Chondrocyte (in vitro differentiated cells): ENCODE results near the gene PSG6. TPM values are rescaled to one million over a fixed set of nuclear protein-coding genes. Genes with fewer than 3 reads are reported as not detected.
"Not testable (repeated sequence)": the region's sequence is repeated elsewhere in the genome, so short reads cannot be mapped to it uniquely, and the experiment has no call there.

ENCODE experiments used
- DNase-seq: peaks from one replicate; pipeline ENCODE4 v3.0.0; 2021; ENCODE audit warnings: mixed read lengths, low spot score
- H3K27ac Mint-ChIP-seq: one replicate; pipeline ENCODE4 v1.8.0; 2021; ENCODE audit warnings: mild to moderate bottlenecking, moderate library complexity, mixed read lengths; ENCODE audit not compliant: unreplicated experiment
- H3K27me3 Mint-ChIP-seq: 2 replicates; pipeline ENCODE4 v1.8.0; 2021; ENCODE audit warnings: low read depth, mixed read lengths
- H3K36me3 Mint-ChIP-seq: 2 replicates; pipeline ENCODE4 v1.8.0; 2021; ENCODE audit warnings: low read depth, mixed read lengths
- H3K4me1 Mint-ChIP-seq: 2 replicates; pipeline ENCODE4 v1.8.0; 2021; ENCODE audit warnings: low read depth, mild to moderate bottlenecking, mixed read lengths
- H3K4me3 Mint-ChIP-seq: one replicate; pipeline ENCODE4 v1.8.0; 2021; ENCODE audit warnings: mild to moderate bottlenecking, moderate library complexity, mixed read lengths; ENCODE audit not compliant: unreplicated experiment
- H3K9me3 Mint-ChIP-seq: 2 replicates; pipeline ENCODE4 v1.8.0; 2021; ENCODE audit warnings: low read depth, mixed read lengths
- total RNA-seq: library from RNA; stranded (reverse); gene quantifications from 3 replicates; pipeline ENCODE4 v1.2.1, GENCODE V29; 2021
- TF ChIP-seq, protein P1 (sequence below): fragments of 200-600 bp; sonication (generic); IDR thresholded peaks from 2 replicates; pipeline ENCODE4 v1.5.0; 2021; ENCODE audit warnings: antibody characterized with exemption, mild to moderate bottlenecking, moderate library complexity

The PSG6 gene
- total RNA-seq, 1 donor from 2014 or later: not detected

DNA sequence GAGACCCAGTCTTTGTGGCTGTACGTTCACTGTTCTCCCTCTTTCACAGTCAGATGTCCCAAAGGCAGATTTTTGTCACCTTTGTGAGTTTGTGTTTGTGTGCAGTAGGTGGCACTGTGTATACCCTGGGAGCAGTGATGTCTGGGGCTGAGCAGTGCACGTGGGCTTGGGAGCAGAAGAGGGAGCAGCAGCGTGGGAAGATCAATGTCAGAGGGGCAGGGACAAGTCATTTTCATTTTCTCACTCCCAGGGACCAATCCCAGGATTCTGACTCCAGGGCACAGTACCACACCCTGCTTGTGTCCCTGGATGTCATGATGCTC, 2.0 kb upstream of the PSG6 start:
- TF ChIP-seq, protein P1, sequence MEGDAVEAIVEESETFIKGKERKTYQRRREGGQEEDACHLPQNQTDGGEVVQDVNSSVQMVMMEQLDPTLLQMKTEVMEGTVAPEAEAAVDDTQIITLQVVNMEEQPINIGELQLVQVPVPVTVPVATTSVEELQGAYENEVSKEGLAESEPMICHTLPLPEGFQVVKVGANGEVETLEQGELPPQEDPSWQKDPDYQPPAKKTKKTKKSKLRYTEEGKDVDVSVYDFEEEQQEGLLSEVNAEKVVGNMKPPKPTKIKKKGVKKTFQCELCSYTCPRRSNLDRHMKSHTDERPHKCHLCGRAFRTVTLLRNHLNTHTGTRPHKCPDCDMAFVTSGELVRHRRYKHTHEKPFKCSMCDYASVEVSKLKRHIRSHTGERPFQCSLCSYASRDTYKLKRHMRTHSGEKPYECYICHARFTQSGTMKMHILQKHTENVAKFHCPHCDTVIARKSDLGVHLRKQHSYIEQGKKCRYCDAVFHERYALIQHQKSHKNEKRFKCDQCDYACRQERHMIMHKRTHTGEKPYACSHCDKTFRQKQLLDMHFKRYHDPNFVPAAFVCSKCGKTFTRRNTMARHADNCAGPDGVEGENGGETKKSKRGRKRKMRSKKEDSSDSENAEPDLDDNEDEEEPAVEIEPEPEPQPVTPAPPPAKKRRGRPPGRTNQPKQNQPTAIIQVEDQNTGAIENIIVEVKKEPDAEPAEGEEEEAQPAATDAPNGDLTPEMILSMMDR: no peak
- no peak overlapping the region for H3K4me3 Mint-ChIP-seq
- no peaks in the 10 kb centered on the region for H3K27me3 Mint-ChIP-seq
- H3K36me3 Mint-ChIP-seq: no peaks in the 10 kb centered on the region
- peaks cover 54% of the 10 kb centered on the region for H3K9me3 Mint-ChIP-seq
- DNase-seq: no peak
- no peaks in the 10 kb centered on the region for H3K4me1 Mint-ChIP-seq
- H3K27ac Mint-ChIP-seq: no peak overlapping the region

DNA sequence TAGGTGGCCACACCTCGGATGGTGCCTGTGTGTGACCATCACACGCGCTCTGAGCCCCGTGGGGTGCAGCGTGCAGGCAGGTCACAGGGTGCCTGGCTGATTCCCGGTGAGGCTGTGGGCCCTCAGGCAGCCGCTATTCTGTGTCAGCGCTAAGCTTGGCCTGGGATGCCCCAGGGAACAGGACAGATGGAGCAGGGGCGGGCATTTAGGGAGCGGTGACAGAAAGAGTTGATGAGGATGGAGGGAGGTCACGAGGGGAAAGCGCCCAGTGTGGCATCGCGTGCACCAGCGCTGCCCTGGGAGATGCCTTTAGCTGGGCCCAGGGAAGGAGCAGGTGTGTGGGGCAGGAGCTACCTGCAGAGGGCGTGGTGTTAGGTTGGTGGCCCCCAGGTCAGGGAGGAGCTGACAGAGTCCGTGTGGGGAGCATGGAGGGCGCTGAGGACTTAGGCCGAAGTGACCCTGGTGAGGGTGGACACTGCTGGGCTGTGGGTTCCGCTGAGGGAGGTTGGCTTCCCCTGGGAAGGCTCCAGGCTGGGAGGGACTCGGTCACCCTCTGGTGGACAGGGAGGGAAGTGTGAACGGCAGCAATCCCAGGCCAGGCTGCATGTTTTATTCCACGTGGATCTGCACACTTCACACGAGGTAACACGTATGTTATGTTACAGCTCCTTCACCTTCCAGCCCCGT, 1.5 kb upstream of the PSG6 start:
- not testable (repeated sequence) for H3K4me3 Mint-ChIP-seq, H3K4me1 Mint-ChIP-seq, H3K27ac Mint-ChIP-seq, DNase-seq, H3K27me3 Mint-ChIP-seq, H3K36me3 Mint-ChIP-seq
- H3K9me3 Mint-ChIP-seq: peaks cover 54% of the 10 kb centered on the region
- TF ChIP-seq, protein P1: peak; percentile 9

DNA sequence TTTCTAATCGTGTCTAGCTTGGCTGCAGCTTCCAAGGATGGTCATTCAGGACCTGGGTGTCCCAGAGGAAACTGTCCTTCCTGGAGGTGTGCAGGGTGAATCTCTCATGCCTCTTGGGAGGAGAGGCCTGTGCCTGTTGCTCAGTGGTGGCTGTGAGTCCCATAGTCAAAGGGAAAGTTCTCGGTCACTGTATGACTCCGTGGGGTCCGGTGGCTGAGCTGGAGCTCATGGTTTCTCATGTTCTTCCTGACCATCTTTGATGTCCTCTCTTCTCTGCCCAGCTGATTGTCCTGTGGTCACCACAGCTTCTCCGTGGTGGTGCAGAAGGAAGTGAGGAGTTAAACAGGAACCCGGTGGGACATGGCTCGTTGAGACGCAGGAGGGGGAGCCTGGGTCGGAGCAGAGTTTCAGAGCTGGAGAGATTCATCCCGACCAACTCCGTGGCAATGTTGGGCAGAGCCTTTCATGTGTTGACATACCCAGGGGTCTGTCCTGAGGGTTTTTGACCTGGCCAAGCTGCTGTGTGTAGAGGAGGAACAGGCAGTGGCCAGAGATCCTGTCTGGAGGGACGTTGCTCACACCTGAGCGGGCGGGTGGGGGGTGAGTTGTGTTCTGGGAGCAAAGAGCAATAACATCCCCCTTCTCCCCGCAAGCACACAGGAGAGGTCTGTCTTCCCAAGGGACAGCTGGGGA, 829 bp upstream of the PSG6 start:
- not testable (repeated sequence) for H3K27ac Mint-ChIP-seq, H3K36me3 Mint-ChIP-seq
- peaks cover 53% of the 10 kb centered on the region for H3K9me3 Mint-ChIP-seq

DNA sequence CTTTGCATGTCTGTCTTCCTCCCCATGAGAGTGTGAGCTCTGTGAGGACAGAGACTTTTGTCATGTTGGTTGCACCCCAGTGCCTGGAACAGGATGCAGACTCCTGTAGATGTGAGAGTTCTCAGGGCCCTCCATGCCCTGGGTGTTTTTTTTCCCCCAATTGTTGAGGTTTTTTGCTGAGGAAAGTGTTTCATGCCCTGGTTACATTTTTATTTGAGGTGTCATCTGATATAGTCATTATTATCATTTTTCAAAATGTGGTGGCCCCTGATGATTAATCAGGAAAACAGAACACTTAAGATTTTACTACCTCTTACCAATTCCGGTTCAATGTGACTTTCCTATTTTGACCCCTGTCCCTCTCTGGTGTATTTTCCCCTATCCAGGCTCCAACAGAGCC, 763 bp downstream of the PSG6 start:
- peaks cover 48% of the 10 kb centered on the region for H3K9me3 Mint-ChIP-seq
- not testable (repeated sequence) for H3K27me3 Mint-ChIP-seq, H3K4me3 Mint-ChIP-seq, DNase-seq, H3K36me3 Mint-ChIP-seq, H3K27ac Mint-ChIP-seq, H3K4me1 Mint-ChIP-seq

More for the DNA sequence above, 829 bp upstream of the PSG6 start:
- not testable (repeated sequence) for H3K4me3 Mint-ChIP-seq, H3K4me1 Mint-ChIP-seq, DNase-seq, H3K27me3 Mint-ChIP-seq

DNA sequence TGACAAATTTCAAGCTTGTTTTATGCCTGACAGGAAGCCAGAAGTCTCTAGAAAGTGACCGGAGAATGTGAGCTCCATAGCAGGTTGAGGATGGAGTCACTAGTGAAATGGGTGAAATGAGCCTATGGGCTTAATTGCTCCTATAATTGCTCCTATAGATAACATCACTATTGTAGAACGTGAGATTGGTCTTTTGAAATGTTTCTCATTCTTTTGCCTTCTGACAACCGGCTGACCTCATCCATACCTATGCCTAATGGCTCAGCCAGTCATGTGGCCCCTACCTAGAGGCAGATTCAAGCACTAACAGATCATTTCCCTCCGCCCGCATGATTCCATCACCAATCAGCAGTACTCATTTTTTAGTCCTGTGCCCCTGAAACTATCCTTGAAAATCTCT, 4.2 kb downstream of the PSG6 start:
- H3K36me3 Mint-ChIP-seq, H3K4me3 Mint-ChIP-seq, DNase-seq, H3K27ac Mint-ChIP-seq, H3K27me3 Mint-ChIP-seq, H3K4me1 Mint-ChIP-seq: not testable (repeated sequence)
- peaks cover 59% of the 10 kb centered on the region for H3K9me3 Mint-ChIP-seq

DNA sequence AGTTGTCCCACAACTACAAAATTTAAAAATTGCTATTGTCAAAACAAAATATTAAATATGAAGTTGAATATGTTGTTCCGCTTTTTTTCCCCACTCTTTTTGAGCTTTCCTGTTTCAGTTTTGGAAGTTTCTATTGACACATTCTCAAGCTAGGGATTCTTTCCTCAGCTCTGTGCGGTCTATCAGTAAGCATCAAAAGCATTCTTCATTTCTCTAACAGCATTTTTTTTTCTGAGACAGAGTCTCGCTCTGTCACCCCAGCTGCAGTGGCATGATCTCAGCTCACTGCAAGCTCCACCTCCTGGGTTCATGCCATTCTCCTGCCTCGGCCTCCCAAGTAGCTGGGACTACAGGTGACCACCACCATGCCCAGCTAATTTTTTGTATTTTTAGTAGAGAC, 4.8 kb downstream of the PSG6 start:
- H3K9me3 Mint-ChIP-seq: peaks cover 59% of the 10 kb centered on the region
- not testable (repeated sequence) for H3K4me1 Mint-ChIP-seq, H3K36me3 Mint-ChIP-seq, H3K27me3 Mint-ChIP-seq, H3K27ac Mint-ChIP-seq, H3K4me3 Mint-ChIP-seq, DNase-seq

DNA sequence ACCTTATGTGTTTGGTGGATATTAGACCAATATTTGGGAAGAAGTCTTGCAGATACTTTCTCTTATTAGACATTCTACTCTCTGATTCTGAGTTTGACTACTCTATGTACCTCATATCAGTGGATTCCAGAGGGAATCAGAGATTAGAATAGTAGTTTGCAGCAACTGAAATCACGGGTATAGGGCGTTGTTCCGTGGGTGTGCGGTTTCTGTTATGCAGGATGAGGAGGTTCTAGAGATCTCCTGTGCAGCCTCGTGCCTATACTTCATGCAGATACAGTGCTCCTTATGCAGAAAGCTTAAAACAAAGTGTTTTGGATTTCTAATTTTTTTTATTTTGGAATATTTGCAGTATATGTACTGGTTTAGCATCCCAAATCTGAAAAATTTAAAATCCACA, 6.0 kb downstream of the PSG6 start:
- peaks cover 55% of the 10 kb centered on the region for H3K9me3 Mint-ChIP-seq
- not testable (repeated sequence) for DNase-seq, H3K27ac Mint-ChIP-seq, H3K36me3 Mint-ChIP-seq, H3K4me1 Mint-ChIP-seq, H3K4me3 Mint-ChIP-seq, H3K27me3 Mint-ChIP-seq

DNA sequence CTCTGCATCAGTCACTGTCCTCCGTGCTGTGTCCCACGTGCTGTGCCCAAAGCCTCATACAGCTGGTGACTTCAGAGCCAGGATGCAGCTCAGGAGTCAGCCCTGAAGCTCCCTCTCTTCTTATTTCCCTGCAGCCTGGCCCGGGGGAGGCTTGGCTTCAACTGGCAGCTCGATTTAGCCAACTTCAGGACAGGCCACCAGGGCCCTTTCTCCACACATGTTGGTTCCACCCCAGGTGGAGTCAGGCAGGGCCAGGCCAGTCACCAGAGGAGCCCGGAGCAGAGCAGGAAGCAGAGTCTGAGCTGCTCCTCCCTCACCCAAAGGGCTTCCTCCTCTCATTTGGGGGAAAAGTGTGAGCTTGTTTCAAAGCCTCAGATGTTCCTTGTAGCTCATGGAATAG, 11.5 kb downstream of the PSG6 start:
- peaks cover 57% of the 10 kb centered on the region for H3K9me3 Mint-ChIP-seq
- H3K4me3 Mint-ChIP-seq, H3K36me3 Mint-ChIP-seq, H3K4me1 Mint-ChIP-seq, DNase-seq, H3K27me3 Mint-ChIP-seq, H3K27ac Mint-ChIP-seq: not testable (repeated sequence)

DNA sequence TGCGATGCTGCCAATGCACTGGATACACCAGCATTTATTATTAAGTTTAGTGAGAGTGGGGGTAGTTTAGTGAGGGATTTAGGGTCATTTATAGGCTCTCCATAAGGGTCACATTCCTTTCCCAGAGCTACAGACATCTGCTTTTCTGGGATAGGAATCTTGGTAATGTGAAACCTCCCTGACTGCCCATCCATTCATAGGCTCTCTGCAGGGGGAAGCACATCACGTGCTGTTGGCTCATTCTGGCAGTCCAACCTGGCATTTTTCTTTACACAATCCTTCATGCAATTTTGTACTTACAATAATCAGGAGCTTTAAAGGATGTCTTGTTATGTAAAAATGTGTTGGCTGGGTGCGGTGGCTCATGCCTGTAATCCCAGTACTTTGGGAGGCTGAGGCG, 17.1 kb downstream of the PSG6 start:
- DNase-seq, H3K36me3 Mint-ChIP-seq, H3K27me3 Mint-ChIP-seq, H3K4me1 Mint-ChIP-seq, H3K4me3 Mint-ChIP-seq, H3K27ac Mint-ChIP-seq: not testable (repeated sequence)
- H3K9me3 Mint-ChIP-seq: peaks cover 54% of the 10 kb centered on the region

DNA sequence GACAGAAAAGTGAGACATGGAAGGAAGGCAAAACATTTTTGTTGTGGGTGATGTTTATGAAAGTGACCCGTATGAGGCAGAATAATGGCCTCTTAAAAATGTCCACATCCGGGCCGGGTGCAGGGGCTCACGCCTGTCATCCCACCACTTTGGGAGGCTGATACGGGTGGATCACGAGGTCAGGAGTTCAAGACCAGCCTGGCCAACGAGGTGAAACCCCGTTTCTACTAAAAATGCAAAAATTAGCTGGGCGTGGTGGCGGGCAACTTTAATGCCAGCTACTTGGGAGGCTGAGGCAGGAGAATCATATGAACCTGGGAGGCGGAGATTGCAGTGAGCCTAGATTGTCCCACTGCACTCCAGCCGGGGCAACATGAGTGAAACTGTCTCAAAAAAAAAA, 18.0 kb downstream of the PSG6 start:
- not testable (repeated sequence) for H3K4me3 Mint-ChIP-seq, H3K36me3 Mint-ChIP-seq, H3K27me3 Mint-ChIP-seq, H3K4me1 Mint-ChIP-seq, H3K27ac Mint-ChIP-seq, DNase-seq
- H3K9me3 Mint-ChIP-seq: peaks cover 50% of the 10 kb centered on the region

DNA sequence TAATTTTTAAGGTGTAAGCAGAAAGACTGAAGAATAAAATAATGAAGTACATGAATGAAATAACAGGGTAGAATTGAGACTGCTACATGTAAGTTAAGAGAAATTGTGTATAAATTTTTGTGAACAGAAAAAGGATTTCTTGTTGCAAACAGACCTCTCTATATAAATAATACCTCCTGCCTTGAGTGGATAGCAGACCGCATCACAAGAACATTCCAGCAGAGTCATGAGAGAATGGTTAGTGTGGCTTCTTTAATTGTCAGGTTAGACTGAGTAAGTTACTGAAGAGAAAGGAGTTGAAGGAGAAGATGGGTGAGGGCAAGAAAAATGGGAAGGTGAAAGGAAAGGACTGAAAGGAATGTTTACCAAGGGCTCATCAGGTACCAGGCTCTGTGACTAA, 18.6 kb downstream of the PSG6 start:
- not testable (repeated sequence) for H3K4me3 Mint-ChIP-seq, DNase-seq, H3K4me1 Mint-ChIP-seq, H3K36me3 Mint-ChIP-seq, H3K27ac Mint-ChIP-seq, H3K27me3 Mint-ChIP-seq
- peaks cover 50% of the 10 kb centered on the region for H3K9me3 Mint-ChIP-seq
